GM13976 (cell line): ENCODE measurements around the gene ERC2.

ENCODE experiments used
- DNase-seq: peaks from one replicate; pipeline ENCODE4 v3.0.0; 2012; ENCODE audit warnings: low spot score
- in situ Hi-C: fragments of 300-500 bp; cut with MboI; formaldehyde crosslinking; loops from one replicate; pipeline ENCODE4 v1.12.0; 2022; ENCODE audit warnings: low sequenced_read_pairs, mixed read lengths, inconsistent platforms; ENCODE audit not compliant: unreplicated experiment
- TF ChIP-seq, protein P1 (sequence below): IDR thresholded peaks from 2 replicates; pipeline ENCODE4 v1.5.1; 2012; ENCODE audit warnings: borderline replicate concordance, mild to moderate bottlenecking; ENCODE audit not compliant: insufficient read depth; ENCODE audit errors: extremely low read depth, missing control alignments, control extremely low read depth

Gene ERC2

GRCh38 chr3:55709411-55710012, 758.8 kb downstream of the ERC2 start:
- in situ Hi-C loops: no loop called here
- no peak for DNase-seq
- TF ChIP-seq, protein P1, sequence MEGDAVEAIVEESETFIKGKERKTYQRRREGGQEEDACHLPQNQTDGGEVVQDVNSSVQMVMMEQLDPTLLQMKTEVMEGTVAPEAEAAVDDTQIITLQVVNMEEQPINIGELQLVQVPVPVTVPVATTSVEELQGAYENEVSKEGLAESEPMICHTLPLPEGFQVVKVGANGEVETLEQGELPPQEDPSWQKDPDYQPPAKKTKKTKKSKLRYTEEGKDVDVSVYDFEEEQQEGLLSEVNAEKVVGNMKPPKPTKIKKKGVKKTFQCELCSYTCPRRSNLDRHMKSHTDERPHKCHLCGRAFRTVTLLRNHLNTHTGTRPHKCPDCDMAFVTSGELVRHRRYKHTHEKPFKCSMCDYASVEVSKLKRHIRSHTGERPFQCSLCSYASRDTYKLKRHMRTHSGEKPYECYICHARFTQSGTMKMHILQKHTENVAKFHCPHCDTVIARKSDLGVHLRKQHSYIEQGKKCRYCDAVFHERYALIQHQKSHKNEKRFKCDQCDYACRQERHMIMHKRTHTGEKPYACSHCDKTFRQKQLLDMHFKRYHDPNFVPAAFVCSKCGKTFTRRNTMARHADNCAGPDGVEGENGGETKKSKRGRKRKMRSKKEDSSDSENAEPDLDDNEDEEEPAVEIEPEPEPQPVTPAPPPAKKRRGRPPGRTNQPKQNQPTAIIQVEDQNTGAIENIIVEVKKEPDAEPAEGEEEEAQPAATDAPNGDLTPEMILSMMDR: no peak

- no peak for DNase-seq
- in situ Hi-C loops: no loop called here
- TF ChIP-seq, protein P1: no peak
Observed at GRCh38 chr3:55708921-55709320, 759.3 kb downstream of the ERC2 start.

DNA sequence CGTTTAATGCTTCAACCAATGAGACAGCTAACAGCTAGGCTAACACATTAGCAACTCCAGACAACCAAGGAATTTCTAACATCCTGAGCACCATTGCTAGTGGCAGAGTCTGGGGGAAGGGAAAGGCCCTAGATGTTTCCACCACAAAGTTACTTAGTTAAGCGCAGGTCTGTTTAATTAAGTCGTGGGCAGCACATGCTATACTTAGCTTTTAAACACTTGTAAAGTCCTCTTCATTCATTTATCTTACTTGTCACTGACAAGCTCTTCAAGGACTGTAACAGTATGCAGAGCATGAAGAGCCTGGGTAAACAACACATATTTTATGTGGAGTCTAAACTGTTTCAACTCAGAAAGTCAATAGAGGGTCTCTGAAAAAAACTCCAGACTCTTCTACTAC, 760.0 kb downstream of the ERC2 start:
- TF ChIP-seq, protein P1: no peak
- in situ Hi-C loops: no loop called here
- DNase-seq: no peak

DNA sequence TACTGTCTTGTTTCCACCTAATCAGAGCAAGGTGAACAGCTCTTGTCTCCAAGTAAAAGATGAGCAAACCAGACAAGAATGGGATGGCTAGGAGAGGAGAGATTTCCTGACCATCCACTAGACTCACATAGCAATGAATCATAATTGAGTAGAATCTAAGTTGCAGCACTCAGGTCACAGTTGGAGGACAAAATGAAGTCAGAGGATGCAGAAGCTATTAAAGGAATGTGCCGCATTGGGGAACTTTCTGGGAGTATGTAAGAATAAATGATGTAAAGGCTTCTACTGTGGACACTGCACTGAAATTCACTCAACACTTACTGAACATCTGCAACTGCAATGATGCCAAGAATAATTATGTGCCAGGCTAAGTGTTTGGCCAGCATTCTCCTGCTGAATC, 763.7 kb downstream of the ERC2 start:
- TF ChIP-seq, protein P1: no peak
- no peak for DNase-seq
- in situ Hi-C loops: no loop called here

- TF ChIP-seq, protein P1: no peak
- no peak for DNase-seq
- in situ Hi-C loops: no loop called here
Observed at GRCh38 chr3:55702822-55703221, 765.4 kb downstream of the ERC2 start.

- in situ Hi-C loops: no loop called here
- DNase-seq: no peak
- TF ChIP-seq, protein P1: no peak
Observed at GRCh38 chr3:55701997-55702396, 766.3 kb downstream of the ERC2 start.
